ENCODE data around the gene CTRL. TPM values are rescaled to one million over a fixed set of nuclear protein-coding genes. Genes with fewer than 3 reads are reported as not detected.
A peak's percentile ranks its signal among the peaks of the same experiment; 100 is the strongest.

Gene CTRL
- total RNA-seq, 3 donors from 2014 or later: 0.61 to 2.3 (median 0.80) TPM

DNA sequence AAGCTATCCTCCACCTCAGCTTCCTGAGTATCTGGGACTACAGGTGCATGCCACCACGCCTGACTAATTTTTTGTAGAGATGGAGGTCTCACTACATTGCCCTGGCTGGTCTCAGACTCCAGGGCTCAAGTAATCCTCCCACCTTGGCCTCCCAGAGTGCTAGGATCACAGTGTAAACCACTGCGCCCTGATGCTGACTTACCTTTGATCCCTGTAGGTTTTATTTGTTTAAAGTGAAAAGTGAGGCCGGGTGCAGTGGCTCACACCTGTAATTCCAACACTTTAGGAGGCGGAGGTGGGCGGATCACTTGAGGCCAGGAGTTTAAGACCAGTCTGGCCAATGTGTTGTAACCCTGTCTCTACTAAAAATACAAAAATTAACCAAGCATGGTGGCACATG, 29.9 kb downstream of the CTRL start:
- Histone ChIP-seq H3K9me3 (no peaks in the 10 kb centered on the region), H3K4me3 (no peak overlapping the region), H3K4me1 (ENCODE audit: low read depth) (peaks cover 12% of the 10 kb centered on the region), H3K36me3 (ENCODE audit: low read depth) (no peaks in the 10 kb centered on the region)
- peak in 2 of 3 donors; percentile 47 to 52 for DNase-seq
- intact Hi-C loops (cut with DNase I, micrococcal nuclease): no loop called here
- TF ChIP-seq, protein P1, sequence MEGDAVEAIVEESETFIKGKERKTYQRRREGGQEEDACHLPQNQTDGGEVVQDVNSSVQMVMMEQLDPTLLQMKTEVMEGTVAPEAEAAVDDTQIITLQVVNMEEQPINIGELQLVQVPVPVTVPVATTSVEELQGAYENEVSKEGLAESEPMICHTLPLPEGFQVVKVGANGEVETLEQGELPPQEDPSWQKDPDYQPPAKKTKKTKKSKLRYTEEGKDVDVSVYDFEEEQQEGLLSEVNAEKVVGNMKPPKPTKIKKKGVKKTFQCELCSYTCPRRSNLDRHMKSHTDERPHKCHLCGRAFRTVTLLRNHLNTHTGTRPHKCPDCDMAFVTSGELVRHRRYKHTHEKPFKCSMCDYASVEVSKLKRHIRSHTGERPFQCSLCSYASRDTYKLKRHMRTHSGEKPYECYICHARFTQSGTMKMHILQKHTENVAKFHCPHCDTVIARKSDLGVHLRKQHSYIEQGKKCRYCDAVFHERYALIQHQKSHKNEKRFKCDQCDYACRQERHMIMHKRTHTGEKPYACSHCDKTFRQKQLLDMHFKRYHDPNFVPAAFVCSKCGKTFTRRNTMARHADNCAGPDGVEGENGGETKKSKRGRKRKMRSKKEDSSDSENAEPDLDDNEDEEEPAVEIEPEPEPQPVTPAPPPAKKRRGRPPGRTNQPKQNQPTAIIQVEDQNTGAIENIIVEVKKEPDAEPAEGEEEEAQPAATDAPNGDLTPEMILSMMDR (IDR thresholded peaks at IDR 0.05): no peak
- peak; percentile 91 for ATAC-seq

DNA sequence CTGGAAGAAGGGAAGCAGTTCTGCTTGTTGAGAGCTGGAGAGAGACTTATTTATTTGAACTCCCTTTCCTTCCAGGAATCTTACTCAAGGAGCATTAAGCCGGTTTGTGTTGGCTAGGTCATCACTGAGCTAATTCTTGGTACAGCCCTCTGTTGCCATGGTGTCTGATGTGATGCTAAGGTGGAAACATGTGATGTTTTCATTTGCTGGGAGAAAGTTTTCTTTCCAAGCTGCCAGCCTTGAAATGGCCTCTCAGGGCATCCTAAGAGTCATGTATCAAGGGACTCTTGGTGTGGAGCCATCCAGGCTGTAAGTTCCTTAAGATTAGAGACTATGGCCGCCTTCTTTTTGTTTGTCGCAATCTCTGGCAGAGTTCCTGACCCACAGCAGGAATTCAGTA, 34.4 kb downstream of the CTRL start:
- ATAC-seq: no peak
- Histone ChIP-seq H3K9me3 (no peaks in the 10 kb centered on the region), H3K36me3 (ENCODE audit: low read depth) (no peaks in the 10 kb centered on the region), H3K4me1 (ENCODE audit: low read depth) (peaks cover 35% of the 10 kb centered on the region), H3K4me3 (no peak overlapping the region)
- DNase-seq: no peak
- intact Hi-C loops (cut with DNase I, micrococcal nuclease): no loop called here
- TF ChIP-seq, protein P1 (IDR thresholded peaks at IDR 0.05): no peak

DNA sequence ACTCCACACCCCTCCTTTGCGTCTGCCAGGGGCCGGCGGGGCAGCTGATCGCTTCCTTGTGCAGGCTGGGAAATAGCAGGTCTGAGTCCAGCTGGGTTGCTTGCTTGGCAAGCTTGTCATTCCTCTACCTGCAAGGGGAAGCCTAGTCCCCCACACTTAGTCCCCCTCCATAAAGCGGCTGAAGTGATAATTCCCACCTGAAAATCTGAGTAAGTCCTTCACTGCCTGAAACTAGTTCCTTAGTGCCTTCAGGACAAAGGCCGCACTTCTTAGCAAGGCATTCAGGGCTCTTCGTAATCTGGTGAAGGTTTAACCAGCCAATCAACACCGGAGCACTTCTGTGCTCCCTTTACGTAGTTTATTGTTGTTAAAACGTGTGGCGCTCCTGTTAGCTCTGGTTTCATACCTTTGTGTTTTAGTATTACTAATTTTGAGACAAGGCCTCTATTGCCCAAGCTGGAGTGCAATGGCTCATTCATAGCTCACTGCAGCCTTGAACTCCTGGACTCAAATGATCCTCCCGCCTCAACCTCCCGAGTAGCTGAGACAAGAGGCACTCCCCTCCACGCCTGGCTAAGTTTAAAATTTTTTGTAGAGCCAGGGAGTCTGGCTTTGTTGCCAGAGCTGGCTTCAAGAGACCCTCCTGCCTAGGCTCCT, 37.8 kb downstream of the CTRL start:
- peak in 1 of 3 donors; percentile 57 for DNase-seq
- H3K9me3 ChIP-seq: no peaks in the 10 kb centered on the region
- ATAC-seq: peak; percentile 66
- no peaks in the 10 kb centered on the region for H3K36me3 ChIP-seq (ENCODE audit: low read depth)
- TF ChIP-seq, protein P1 (IDR thresholded peaks at IDR 0.05): no peak
- peak overlapping the region; percentile 93 for H3K4me3 ChIP-seq
- intact Hi-C loops (cut with DNase I, micrococcal nuclease): no loop called here
- H3K4me1 ChIP-seq (ENCODE audit: low read depth): peaks cover 33% of the 10 kb centered on the region

DNA sequence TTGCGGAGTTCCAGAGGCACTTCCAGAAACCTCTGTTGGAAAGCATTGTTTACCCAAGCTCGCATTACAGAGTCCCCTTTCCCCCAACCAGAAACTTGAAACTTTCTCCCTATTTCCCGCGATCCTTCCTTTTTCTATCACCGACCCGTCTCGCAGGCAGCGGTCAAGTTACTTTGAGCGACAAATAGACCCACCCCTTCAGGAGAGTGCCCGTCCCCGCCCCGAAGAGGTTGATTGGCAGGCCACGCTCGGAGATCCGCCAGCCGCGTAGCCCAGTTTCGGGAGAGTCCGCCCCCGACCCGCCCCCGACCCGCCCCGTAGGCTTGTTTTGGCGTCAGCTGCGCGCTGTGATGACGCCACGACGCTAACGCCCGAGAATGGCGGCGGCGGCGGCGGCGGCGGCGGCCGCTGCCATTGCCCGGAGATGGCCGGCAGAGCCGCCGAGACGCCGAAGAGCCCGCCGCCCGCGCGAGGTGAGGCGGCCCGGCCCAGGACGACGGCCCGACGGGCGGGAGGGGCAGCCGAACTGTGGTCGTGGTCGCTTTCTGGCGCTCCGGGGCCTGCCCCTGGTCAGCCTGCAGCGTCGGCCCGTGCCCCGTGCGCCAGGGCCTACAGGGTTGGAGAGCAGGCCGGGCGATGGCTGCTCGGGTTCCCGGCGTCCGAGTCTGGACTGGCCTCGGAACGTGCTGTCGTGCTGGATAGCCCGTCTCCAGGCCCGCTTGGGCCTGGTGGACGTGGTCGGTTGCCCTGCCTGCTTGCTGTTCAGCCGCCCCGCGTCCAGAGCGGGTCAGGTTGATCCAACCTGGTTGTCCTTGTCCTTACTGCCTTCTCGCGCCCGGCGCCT, 38.5 kb downstream of the CTRL start, which contains the start of gene PSKH1:
Gene PSKH1 (plus strand): TSS at position 356 of the 844 bp plus-strand sequence. CDS start 15,496 bp downstream, outside the sequence.
- H3K36me3 ChIP-seq (ENCODE audit: low read depth): no peaks in the 10 kb centered on the region
- peak within 1 kb of the TSS; percentile 93 for H3K4me3 ChIP-seq
- DNase-seq: peak; percentile 97 to 98 (median 98)
- TF ChIP-seq, protein P1 (IDR thresholded peaks at IDR 0.05): no peak
- H3K9me3 ChIP-seq: no peaks in the 10 kb centered on the region
- peaks cover 33% of the 10 kb centered on the region for H3K4me1 ChIP-seq (ENCODE audit: low read depth)
- intact Hi-C loops (cut with DNase I, micrococcal nuclease): no loop called here
- ATAC-seq: peak; percentile 96

DNA sequence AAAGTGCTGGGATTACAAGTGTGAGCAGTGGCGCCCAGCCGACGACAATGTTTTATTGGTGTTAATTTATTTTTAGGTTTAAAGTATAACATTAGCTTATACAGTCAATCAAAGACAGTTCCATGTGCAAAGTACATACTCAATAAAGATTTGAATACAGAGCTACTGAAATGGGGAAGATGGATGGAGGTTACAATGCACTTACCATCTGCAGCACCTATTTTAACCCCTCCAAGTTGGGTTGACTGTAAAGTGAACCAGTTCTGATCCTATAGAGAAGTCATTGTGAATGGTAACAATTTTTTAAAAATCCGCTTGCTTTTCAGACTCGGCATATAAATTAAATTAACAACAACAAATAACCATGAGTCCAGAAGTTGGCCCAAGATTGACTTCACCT, 39.3 kb downstream of the CTRL start:
- ATAC-seq (no peak), DNase-seq (no peak)
- H3K4me3 ChIP-seq: no peak overlapping the region
- H3K9me3 ChIP-seq: no peaks in the 10 kb centered on the region
- intact Hi-C loops (cut with DNase I, micrococcal nuclease): no loop called here
- TF ChIP-seq, protein P1 (IDR thresholded peaks at IDR 0.05): no peak
- no peaks in the 10 kb centered on the region for H3K36me3 ChIP-seq (ENCODE audit: low read depth)
- peaks cover 26% of the 10 kb centered on the region for H3K4me1 ChIP-seq (ENCODE audit: low read depth)

All from mucosa of descending colon (tissue), 3 donors.